ENCODE measurements around the gene LRMDA.

DNA sequence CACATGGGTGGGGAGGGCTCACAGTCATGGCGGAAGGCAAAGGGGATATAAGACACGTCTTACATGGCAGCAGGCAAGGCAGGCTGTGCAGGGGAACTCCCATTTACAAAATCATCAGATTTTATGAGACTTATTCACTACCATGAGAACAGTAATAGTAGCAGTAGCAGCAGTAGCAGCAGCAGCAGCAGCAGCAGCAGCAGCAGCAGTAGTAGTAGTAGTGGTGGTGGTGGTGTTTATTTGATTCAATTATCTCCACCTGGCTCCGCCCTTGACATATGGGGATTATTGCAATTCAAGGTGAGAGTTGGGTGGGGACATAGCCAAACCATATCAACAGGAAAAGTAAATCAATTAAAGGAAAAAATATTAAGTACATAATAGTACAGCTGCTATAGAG is 184.7 kb downstream of the LRMDA start:
- TF ChIP-seq BRCA1 (IDR thresholded peaks at IDR 0.05; ENCODE audit: low read depth, low read length) (no peak), CTCF (IDR thresholded peaks at IDR 0.05; ENCODE audit: control extremely low read depth in 1 of 3, insufficient read depth in 1 of 3, low read depth in 1 of 3, low read length in 3 of 3) (no peak), TEAD4 (IDR thresholded peaks at IDR 0.05; ENCODE audit: low read depth, low read length) (no peak), POLR2A (IDR thresholded peaks at IDR 0.05; ENCODE audit: control extremely low read depth in 1 of 2, low read depth in 2 of 2, low read length in 2 of 2) (no peak), KDM1A (IDR thresholded peaks at IDR 0.05; ENCODE audit: borderline replicate concordance, low read length) (no peak), BCL11A (IDR thresholded peaks at IDR 0.05; ENCODE audit: low read depth in 2 of 2, low read length in 2 of 2) (no peak), HDAC2 (IDR thresholded peaks at IDR 0.05; ENCODE audit: borderline replicate concordance in 1 of 2, low read depth in 2 of 2, low read length in 2 of 2) (no peak), MAFK (IDR thresholded peaks at IDR 0.05; ENCODE audit: low read depth, low read length) (no peak)
